ENCODE data around the gene ADIPOR2. TPM values are rescaled to one million over a fixed set of nuclear protein-coding genes. Genes with fewer than 3 reads are reported as not detected.

The ADIPOR2 gene
- total RNA-seq, 1 donor from 2014 or later: 43.5 TPM

- Mint-ChIP-seq H3K27me3 (ENCODE audit: unreplicated experiment) (no peaks in the 10 kb centered on the region), H3K4me1 (ENCODE audit: unreplicated experiment) (peaks cover 7% of the 10 kb centered on the region), H3K27ac (ENCODE audit: unreplicated experiment) (no peak overlapping the region), H3K9me3 (ENCODE audit: unreplicated experiment) (no peaks in the 10 kb centered on the region), H3K4me3 (ENCODE audit: unreplicated experiment) (no peak overlapping the region), H3K36me3 (ENCODE audit: unreplicated experiment) (no peaks in the 10 kb centered on the region)
- TF ChIP-seq CTCF (IDR thresholded peaks at IDR 0.05): no peak
- DNase-seq (ENCODE audit: extremely low spot score, unreplicated experiment): peak; percentile 63
These were observed 104.4 kb downstream of the ADIPOR2 start for GRCh38 chr12:1795221-1795784.

GRCh38 chr12:1795785-1796514, 105.1 kb downstream of the ADIPOR2 start:
- Mint-ChIP-seq H3K27me3 (ENCODE audit: unreplicated experiment) (no peaks in the 10 kb centered on the region), H3K27ac (ENCODE audit: unreplicated experiment) (no peak overlapping the region), H3K36me3 (ENCODE audit: unreplicated experiment) (no peaks in the 10 kb centered on the region), H3K9me3 (ENCODE audit: unreplicated experiment) (no peaks in the 10 kb centered on the region), H3K4me1 (ENCODE audit: unreplicated experiment) (peaks cover 9% of the 10 kb centered on the region), H3K4me3 (ENCODE audit: unreplicated experiment) (no peak overlapping the region)
- TF ChIP-seq CTCF (IDR thresholded peaks at IDR 0.05): peak; percentile 100
- DNase-seq (ENCODE audit: extremely low spot score, unreplicated experiment): peak; percentile 93

GRCh38 chr12:1796515-1797010, 105.7 kb downstream of the ADIPOR2 start:
- TF ChIP-seq CTCF (IDR thresholded peaks at IDR 0.05): no peak
- Mint-ChIP-seq H3K9me3 (ENCODE audit: unreplicated experiment) (no peaks in the 10 kb centered on the region), H3K27ac (ENCODE audit: unreplicated experiment) (no peak overlapping the region), H3K36me3 (ENCODE audit: unreplicated experiment) (no peaks in the 10 kb centered on the region), H3K4me3 (ENCODE audit: unreplicated experiment) (no peak overlapping the region), H3K4me1 (ENCODE audit: unreplicated experiment) (peaks cover 12% of the 10 kb centered on the region), H3K27me3 (ENCODE audit: unreplicated experiment) (no peaks in the 10 kb centered on the region)
- DNase-seq (ENCODE audit: extremely low spot score, unreplicated experiment): no peak

- Mint-ChIP-seq H3K4me3 (ENCODE audit: unreplicated experiment) (no peak overlapping the region), H3K4me1 (ENCODE audit: unreplicated experiment) (peaks cover 12% of the 10 kb centered on the region)
These were observed 106.4 kb downstream of the ADIPOR2 start for GRCh38 chr12:1797011-1797901.

More at GRCh38 chr12:1797011-1797901, 106.4 kb downstream of the ADIPOR2 start:
- H3K36me3 Mint-ChIP-seq (ENCODE audit: unreplicated experiment): no peaks in the 10 kb centered on the region
- H3K27me3 Mint-ChIP-seq (ENCODE audit: unreplicated experiment): no peaks in the 10 kb centered on the region
- no peaks in the 10 kb centered on the region for H3K9me3 Mint-ChIP-seq (ENCODE audit: unreplicated experiment)
- no peak overlapping the region for H3K27ac Mint-ChIP-seq (ENCODE audit: unreplicated experiment)
- TF ChIP-seq CTCF (IDR thresholded peaks at IDR 0.05): no peak
- peak; percentile 82 for DNase-seq (ENCODE audit: extremely low spot score, unreplicated experiment)

Measured in osteocyte (in vitro differentiated cells).